Stimulated activated memory B cell treated with anti-CD40 and anti-IgM and Interleukin-4, amounts not matched to agents 10 μg/mL and 1 μg/mL and 100 μg/mL, for 72 hours (primary cell): Measurements from ENCODE around the gene AKAP9.
"Not testable (repeated sequence)": the region's sequence is repeated elsewhere in the genome, so short reads cannot be mapped to it uniquely, and the experiment has no call there.

ENCODE experiments used
- ATAC-seq: fragments of 150-1000 bp; cut with Tn5 transposase; 2 replicates; pipeline ENCODE4 v1.10.0; 2021
- H3K27ac Mint-ChIP-seq: one replicate; pipeline ENCODE4 v1.8.0; 2022; ENCODE audit warnings: mild to moderate bottlenecking, mixed read lengths
- H3K27me3 Mint-ChIP-seq: one replicate; pipeline ENCODE4 v1.8.0; 2022; ENCODE audit warnings: mixed read lengths
- H3K36me3 Mint-ChIP-seq: one replicate; pipeline ENCODE4 v1.8.0; 2022; ENCODE audit warnings: mixed read lengths
- H3K4me1 Mint-ChIP-seq: one replicate; pipeline ENCODE4 v1.8.0; 2022; ENCODE audit warnings: mixed read lengths
- H3K4me3 Mint-ChIP-seq: one replicate; pipeline ENCODE4 v1.8.0; 2022; ENCODE audit warnings: mild to moderate bottlenecking, moderate library complexity, mixed read lengths
- H3K9me3 Mint-ChIP-seq: one replicate; pipeline ENCODE4 v1.8.0; 2022; ENCODE audit warnings: mixed read lengths

The AKAP9 gene

GRCh38 chr7:92142791-92143190 is 202.1 kb downstream of the AKAP9 start:
- ATAC-seq, H3K9me3 Mint-ChIP-seq, H3K36me3 Mint-ChIP-seq, H3K27me3 Mint-ChIP-seq, H3K27ac Mint-ChIP-seq, H3K4me1 Mint-ChIP-seq, H3K4me3 Mint-ChIP-seq: not testable (repeated sequence)

- ATAC-seq, H3K36me3 Mint-ChIP-seq, H3K27me3 Mint-ChIP-seq, H3K9me3 Mint-ChIP-seq, H3K4me1 Mint-ChIP-seq, H3K27ac Mint-ChIP-seq, H3K4me3 Mint-ChIP-seq: not testable (repeated sequence)
These were observed 202.7 kb downstream of the AKAP9 start for GRCh38 chr7:92143192-92143880.

- no peak overlapping the region for H3K27ac Mint-ChIP-seq
- no peaks in the 10 kb centered on the region for H3K27me3 Mint-ChIP-seq
- no peak for ATAC-seq
- no peaks in the 10 kb centered on the region for H3K9me3 Mint-ChIP-seq
- no peak overlapping the region for H3K4me3 Mint-ChIP-seq
- H3K36me3 Mint-ChIP-seq: no peaks in the 10 kb centered on the region
- H3K4me1 Mint-ChIP-seq: no peaks in the 10 kb centered on the region
These were observed 209.1 kb downstream of the AKAP9 start for GRCh38 chr7:92149736-92150239.

GRCh38 chr7:92150450-92151017 is 209.9 kb downstream of the AKAP9 start:
- ATAC-seq: no peak
- Mint-ChIP-seq H3K36me3 (no peaks in the 10 kb centered on the region), H3K4me3 (no peak overlapping the region), H3K4me1 (no peaks in the 10 kb centered on the region), H3K9me3 (no peaks in the 10 kb centered on the region), H3K27me3 (no peaks in the 10 kb centered on the region), H3K27ac (no peak overlapping the region)

- Mint-ChIP-seq H3K4me1 (no peaks in the 10 kb centered on the region), H3K27ac (no peak overlapping the region), H3K36me3 (no peaks in the 10 kb centered on the region), H3K27me3 (no peaks in the 10 kb centered on the region), H3K4me3 (no peak overlapping the region), H3K9me3 (no peaks in the 10 kb centered on the region)
- no peak for ATAC-seq
These were observed 214.6 kb downstream of the AKAP9 start for GRCh38 chr7:92155108-92155739.

- Mint-ChIP-seq H3K4me1 (no peaks in the 10 kb centered on the region), H3K27ac (no peak overlapping the region), H3K9me3 (no peaks in the 10 kb centered on the region), H3K27me3 (no peaks in the 10 kb centered on the region), H3K4me3 (no peak overlapping the region), H3K36me3 (no peaks in the 10 kb centered on the region)
- no peak for ATAC-seq
These were observed 216.3 kb downstream of the AKAP9 start for GRCh38 chr7:92156990-92157389.

GRCh38 chr7:92158660-92159575 is 218.3 kb downstream of the AKAP9 start:
- Mint-ChIP-seq H3K4me1 (no peaks in the 10 kb centered on the region), H3K36me3 (no peaks in the 10 kb centered on the region), H3K27me3 (no peaks in the 10 kb centered on the region), H3K27ac (no peak overlapping the region), H3K4me3 (no peak overlapping the region), H3K9me3 (no peaks in the 10 kb centered on the region)
- no peak for ATAC-seq
